ENCODE results near the gene NPM1.
"Not testable (repeated sequence)": the region's sequence is repeated elsewhere in the genome, so short reads cannot be mapped to it uniquely, and the experiment has no call there.

Gene NPM1, protein sequence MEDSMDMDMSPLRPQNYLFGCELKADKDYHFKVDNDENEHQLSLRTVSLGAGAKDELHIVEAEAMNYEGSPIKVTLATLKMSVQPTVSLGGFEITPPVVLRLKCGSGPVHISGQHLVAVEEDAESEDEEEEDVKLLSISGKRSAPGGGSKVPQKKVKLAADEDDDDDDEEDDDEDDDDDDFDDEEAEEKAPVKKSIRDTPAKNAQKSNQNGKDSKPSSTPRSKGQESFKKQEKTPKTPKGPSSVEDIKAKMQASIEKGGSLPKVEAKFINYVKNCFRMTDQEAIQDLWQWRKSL

GRCh38 chr5:171387345-171387969 lies at the start of gene NPM1:
TSS of gene NPM1 (plus strand) at chr5:171387849. CDS start at chr5:171387949, 100 bp downstream.
- DNase-seq (ENCODE audit: low spot score): peak; percentile 96

- DNase-seq (ENCODE audit: low spot score): no peak
Measured at GRCh38 chr5:171340042-171340441, 47.6 kb upstream of the NPM1 start.

- DNase-seq (ENCODE audit: low spot score): no peak
Measured at GRCh38 chr5:171340491-171340890, 47.2 kb upstream of the NPM1 start.

- DNase-seq (ENCODE audit: low spot score): peak; percentile 61
Measured at GRCh38 chr5:171342362-171343111, 45.1 kb upstream of the NPM1 start.

DNA sequence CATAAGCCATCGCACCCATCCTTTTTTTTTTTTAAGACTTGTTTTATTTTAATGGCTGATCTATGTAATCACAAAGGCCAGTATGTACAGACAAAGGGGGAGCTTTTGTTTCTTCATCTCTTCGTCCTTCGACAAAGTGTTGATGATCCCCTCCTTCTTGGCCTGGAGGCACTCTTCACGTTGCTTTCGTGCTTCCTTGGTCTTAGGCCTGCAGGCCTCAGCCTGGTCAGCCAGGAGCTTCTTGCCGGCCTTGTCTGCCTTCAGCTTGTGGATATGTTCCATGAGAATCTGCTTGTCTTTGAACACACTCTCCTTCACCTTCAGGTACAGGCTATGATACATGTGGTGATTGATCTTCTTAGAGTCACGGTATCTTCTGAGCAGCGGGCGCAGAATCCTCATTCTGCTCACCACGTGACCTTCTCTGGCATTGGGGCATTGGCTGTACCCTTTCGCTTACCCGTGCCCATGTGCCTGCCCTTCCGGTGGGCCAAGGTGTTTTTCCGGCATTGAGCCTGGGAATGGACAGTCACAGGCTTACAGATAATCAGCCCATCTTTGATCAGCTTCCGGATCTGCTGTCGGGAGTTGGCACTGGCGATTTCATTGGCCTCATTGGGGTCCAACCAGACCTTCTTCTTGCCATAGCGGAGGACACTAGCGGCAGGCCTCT lies 42.6 kb upstream of the NPM1 start:
- no peak for DNase-seq (ENCODE audit: low spot score)

GRCh38 chr5:171351536-171352073 lies 36.0 kb upstream of the NPM1 start:
- DNase-seq (ENCODE audit: low spot score): no peak

- no peak for DNase-seq (ENCODE audit: low spot score)
Measured at GRCh38 chr5:171355302-171355724, 32.3 kb upstream of the NPM1 start.

- DNase-seq (ENCODE audit: low spot score): no peak
Measured at GRCh38 chr5:171357843-171358242, 29.8 kb upstream of the NPM1 start.

GRCh38 chr5:171361151-171361550 lies 26.5 kb upstream of the NPM1 start:
- not testable (repeated sequence) for DNase-seq (ENCODE audit: low spot score)

DNA sequence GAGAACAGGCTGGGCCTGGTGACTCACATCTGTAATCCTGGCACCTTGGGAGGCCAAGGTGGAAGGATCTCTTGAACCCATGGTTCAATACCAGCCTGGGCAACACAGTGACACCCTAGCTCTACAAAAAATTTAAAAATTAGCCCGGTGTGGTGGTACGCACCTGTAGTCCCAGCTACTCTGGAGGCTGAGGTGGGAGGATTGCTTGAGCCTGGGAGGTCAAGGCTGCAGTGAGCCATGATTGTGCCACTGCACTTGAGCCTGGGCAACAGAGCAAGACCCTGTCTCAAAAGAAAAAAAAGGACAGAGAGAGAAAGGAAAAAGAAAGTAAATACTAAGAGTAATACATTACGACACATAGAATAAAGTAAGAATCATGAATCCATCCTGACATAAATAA lies 24.4 kb upstream of the NPM1 start:
- not testable (repeated sequence) for DNase-seq (ENCODE audit: low spot score)

- no peak for DNase-seq (ENCODE audit: low spot score)
Measured at GRCh38 chr5:171363846-171364245, 23.8 kb upstream of the NPM1 start.

DNA sequence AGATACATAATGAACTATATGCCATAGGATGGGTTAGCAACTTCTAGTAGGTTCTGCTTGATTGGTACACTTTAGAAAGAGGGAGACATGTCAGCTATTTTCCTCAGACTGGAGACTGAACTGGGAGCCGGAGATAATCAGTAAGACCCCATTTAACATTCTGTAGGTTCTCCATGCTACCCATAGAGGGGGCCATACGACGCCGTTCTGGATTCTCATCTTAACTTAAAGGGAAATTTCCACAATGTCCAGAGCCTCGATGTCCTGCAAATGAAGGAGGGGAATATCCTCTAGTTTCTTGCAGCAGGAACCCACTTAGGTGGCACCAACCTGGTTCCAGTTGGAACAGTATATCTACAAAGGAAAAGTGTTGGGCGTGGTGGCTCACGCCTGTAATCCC lies 22.3 kb upstream of the NPM1 start:
- no peak for DNase-seq (ENCODE audit: low spot score)

DNA sequence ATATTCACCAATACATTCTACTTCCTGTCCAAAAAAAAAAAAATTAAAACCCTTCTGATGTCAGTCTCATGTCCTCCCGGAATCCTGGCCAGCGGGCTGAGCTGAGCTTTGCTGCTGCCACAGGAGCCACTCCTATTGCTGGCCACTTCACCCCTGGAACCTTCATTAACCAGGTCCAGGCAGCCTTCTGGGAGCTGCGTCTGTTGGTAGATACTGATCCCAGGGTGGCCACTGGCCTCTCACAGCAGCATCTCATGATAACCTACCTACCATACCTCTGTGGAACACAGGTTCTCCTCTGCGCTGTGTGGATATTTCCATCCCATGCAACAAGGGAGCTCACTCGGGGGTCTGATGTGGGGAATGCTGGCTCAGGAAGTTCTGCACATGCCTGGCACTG lies 21.0 kb upstream of the NPM1 start:
- no peak for DNase-seq (ENCODE audit: low spot score)

- DNase-seq (ENCODE audit: low spot score): no peak
Measured at GRCh38 chr5:171367424-171368370, 20.0 kb upstream of the NPM1 start.

- no peak for DNase-seq (ENCODE audit: low spot score)
Measured at GRCh38 chr5:171369056-171369455, 18.6 kb upstream of the NPM1 start.

DNA sequence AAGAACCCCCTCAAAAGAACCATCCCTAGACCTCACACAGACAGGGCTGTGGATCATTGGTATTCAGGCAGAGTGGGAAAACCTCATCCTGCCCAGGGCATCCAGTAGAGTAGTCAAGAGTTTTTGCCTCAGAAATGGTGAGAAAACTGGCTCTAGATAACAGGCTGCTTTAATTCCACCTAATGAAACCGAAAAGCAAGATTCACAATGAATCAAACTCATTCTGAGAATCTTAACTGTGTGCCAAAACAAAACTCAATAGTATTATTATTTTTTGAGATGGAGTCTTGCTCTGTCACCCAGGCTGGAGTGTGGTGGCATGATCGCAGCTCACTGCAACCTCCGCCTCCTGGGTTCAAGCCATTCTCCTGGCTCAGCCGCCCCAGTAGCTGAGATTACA lies 17.8 kb upstream of the NPM1 start:
- no peak for DNase-seq (ENCODE audit: low spot score)

- DNase-seq (ENCODE audit: low spot score): not testable (repeated sequence)
Measured at GRCh38 chr5:171370881-171371280, 16.8 kb upstream of the NPM1 start.

GRCh38 chr5:171371326-171371725 lies 16.3 kb upstream of the NPM1 start:
- no peak for DNase-seq (ENCODE audit: low spot score)

GRCh38 chr5:171379961-171380360 lies 7.7 kb upstream of the NPM1 start:
- DNase-seq (ENCODE audit: low spot score): no peak

DNA sequence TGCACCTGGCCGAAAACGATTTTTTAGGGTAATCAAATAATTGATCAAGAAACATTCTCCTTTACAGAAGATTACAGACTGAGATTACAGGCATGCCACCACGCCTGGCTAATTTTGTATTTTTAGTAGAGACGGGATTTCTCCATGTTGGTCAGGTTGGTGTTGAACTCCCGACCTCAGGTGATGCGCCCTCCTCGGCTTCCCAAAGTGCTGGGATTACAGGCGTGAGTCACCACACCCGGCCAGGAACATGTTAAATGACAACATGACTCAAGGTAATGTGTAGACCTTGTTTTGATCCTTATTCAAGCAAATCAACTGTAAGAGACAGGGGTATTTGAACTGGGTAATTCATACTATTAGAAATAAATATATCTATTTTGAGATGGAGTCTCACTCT lies 3.2 kb upstream of the NPM1 start:
- DNase-seq (ENCODE audit: low spot score): not testable (repeated sequence)

GRCh38 chr5:171384999-171385398 lies 2.6 kb upstream of the NPM1 start:
- not testable (repeated sequence) for DNase-seq (ENCODE audit: low spot score)

All from kidney capillary endothelial cell (primary cell).